A673 (cell line): ENCODE data around the gene GALNT18. TPM values are rescaled to one million over a fixed set of nuclear protein-coding genes. Genes with fewer than 3 reads are reported as not detected.

ENCODE experiments used
- BruUV-seq: library from RNA; stranded (reverse); fragments of 400-500 nt; replicated peaks from 2 replicates; lab custom pipeline; 2021; lab: Mats Ljungman, UMichigan
- CTCF ChIA-PET: fragments of 300-600 bp; sonication (Branson Sonifier 250); formaldehyde crosslinking; loops from one replicate; lab custom pipeline; 2022; ENCODE audit warnings: antibody characterized with exemption; lab: Charles Lee
- POLR2A ChIA-PET: fragments of 300-600 bp; sonication (Branson Sonifier 250); formaldehyde crosslinking; loops from one replicate; lab custom pipeline; 2022; ENCODE audit warnings: antibody characterized with exemption; ENCODE audit not compliant: low non-redundant PET; lab: Charles Lee
- DNase-seq: peaks from one replicate; pipeline ENCODE4 v3.0.0-alpha.2; 2015; ENCODE audit warnings: low spot score
- H3K27ac ChIP-seq: fragments of 200-600 bp; sonication (generic); 2 replicates; pipeline ENCODE4 v1.5.1; 2016; ENCODE audit warnings: mixed run types, low read depth, mild to moderate bottlenecking, mixed read lengths, antibody characterized with exemption, low read length; ENCODE audit not compliant: poor library complexity, severe bottlenecking
- H3K27me3 ChIP-seq: fragments of 200-600 bp; sonication (generic); replicated peaks from 2 replicates; pipeline ENCODE4 v1.6.1; 2017; ENCODE audit warnings: mixed run types, low read depth, mild to moderate bottlenecking, mixed read lengths, antibody characterized with exemption, low read length; ENCODE audit not compliant: insufficient read depth, poor library complexity
- H3K36me3 ChIP-seq: fragments of 200-600 bp; sonication (generic); 2 replicates; pipeline ENCODE4 v1.6.1; 2016; ENCODE audit warnings: mixed run types, mild to moderate bottlenecking, mixed read lengths, antibody characterized with exemption, low read length; ENCODE audit not compliant: insufficient read depth, poor library complexity, severe bottlenecking
- H3K4me1 ChIP-seq: fragments of 200-600 bp; sonication (generic); 2 replicates; pipeline ENCODE4 v1.6.1; 2017; ENCODE audit warnings: mixed run types, mild to moderate bottlenecking, mixed read lengths, antibody characterized with exemption, low read length; ENCODE audit not compliant: insufficient read depth, poor library complexity, severe bottlenecking
- H3K4me3 ChIP-seq: fragments of 200-600 bp; sonication (generic); 2 replicates; pipeline ENCODE4 v1.5.1; 2016; ENCODE audit warnings: low read depth, mixed run types, mild to moderate bottlenecking, mixed read lengths, low read length; ENCODE audit not compliant: poor library complexity, severe bottlenecking
- H3K9me3 ChIP-seq: fragments of 200-600 bp; sonication (generic); 2 replicates; pipeline ENCODE4 v1.6.1; 2016; ENCODE audit warnings: mixed run types, low read depth, mild to moderate bottlenecking, mixed read lengths, antibody characterized with exemption, low read length; ENCODE audit not compliant: poor library complexity, severe bottlenecking
- EZH2 ChIP-seq: fragments of 200-600 bp; sonication (generic); IDR thresholded peaks from 2 replicates; pipeline ENCODE4 v1.6.1; 2017; ENCODE audit warnings: borderline replicate concordance, low read depth, mild to moderate bottlenecking, mixed read lengths, antibody characterized with exemption, low read length; ENCODE audit not compliant: poor library complexity, severe bottlenecking
- intact Hi-C: fragments of 100-400 bp; cut with micrococcal nuclease; formaldehyde crosslinking; loops from one replicate; pipeline ENCODE4 v1.10.0; 2022; ENCODE audit not compliant: unreplicated experiment
- total RNA-seq: library from RNA; stranded (reverse); gene quantifications from 2 replicates; pipeline ENCODE4 v1.2.3, GENCODE V29; 2021
- TF ChIP-seq, protein P1 (sequence below): fragments of 300-800, 200-600 bp; sonication (generic); conservative IDR thresholded peaks from 2 replicates; pipeline ENCODE4 v1.5.1; 2017; ENCODE audit warnings: low read depth, mild to moderate bottlenecking, antibody characterized with exemption, low read length, moderate library complexity, mixed read lengths

The GALNT18 gene
- total RNA-seq, 1 experiment from 2014 or later, result 0.37 TPM

DNA sequence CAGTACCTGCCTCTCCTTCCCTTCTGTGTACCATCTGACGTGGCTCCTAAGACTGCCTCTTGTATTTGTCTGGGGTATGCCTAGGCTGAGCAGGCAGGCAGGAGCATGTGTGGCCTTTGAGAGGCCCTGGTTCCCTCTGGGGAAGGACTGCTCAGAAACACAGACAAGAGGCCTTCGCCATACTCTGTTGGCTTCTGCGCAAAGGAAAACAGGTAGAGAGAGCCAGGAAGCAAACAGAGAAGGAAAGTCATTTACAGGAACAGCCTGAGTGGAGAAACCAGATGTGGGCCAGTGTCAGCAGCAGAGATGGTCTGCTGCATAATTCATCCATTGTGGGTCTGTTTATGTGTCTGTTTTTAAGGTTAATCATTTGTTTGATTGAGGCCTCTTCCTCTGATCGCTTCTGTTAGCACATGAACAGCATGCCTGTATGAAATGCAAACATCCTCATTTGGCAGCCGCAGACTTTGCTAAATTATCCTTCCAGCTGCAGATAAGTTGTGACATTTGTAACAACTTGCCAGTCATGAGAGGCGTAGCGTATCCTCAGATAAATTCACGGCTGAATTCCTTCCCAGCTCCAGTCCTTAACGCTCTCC lies 119.4 kb downstream of the GALNT18 start:
- no peak for DNase-seq
- Histone ChIP-seq H3K27ac (no peak overlapping the region), H3K36me3 (no peaks in the 10 kb centered on the region), H3K4me3 (no peak overlapping the region), H3K4me1 (no peaks in the 10 kb centered on the region), H3K27me3 (no peaks in the 10 kb centered on the region), H3K9me3 (no peaks in the 10 kb centered on the region)
- ChIA-PET CTCF (no interaction called here), POLR2A (no interaction called here)
- TF ChIP-seq EZH2, result no peak
- TF ChIP-seq, protein P1, sequence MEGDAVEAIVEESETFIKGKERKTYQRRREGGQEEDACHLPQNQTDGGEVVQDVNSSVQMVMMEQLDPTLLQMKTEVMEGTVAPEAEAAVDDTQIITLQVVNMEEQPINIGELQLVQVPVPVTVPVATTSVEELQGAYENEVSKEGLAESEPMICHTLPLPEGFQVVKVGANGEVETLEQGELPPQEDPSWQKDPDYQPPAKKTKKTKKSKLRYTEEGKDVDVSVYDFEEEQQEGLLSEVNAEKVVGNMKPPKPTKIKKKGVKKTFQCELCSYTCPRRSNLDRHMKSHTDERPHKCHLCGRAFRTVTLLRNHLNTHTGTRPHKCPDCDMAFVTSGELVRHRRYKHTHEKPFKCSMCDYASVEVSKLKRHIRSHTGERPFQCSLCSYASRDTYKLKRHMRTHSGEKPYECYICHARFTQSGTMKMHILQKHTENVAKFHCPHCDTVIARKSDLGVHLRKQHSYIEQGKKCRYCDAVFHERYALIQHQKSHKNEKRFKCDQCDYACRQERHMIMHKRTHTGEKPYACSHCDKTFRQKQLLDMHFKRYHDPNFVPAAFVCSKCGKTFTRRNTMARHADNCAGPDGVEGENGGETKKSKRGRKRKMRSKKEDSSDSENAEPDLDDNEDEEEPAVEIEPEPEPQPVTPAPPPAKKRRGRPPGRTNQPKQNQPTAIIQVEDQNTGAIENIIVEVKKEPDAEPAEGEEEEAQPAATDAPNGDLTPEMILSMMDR, result no peak
- intact Hi-C loops, result no loop called here
- no TSS peak for BruUV-seq

DNA sequence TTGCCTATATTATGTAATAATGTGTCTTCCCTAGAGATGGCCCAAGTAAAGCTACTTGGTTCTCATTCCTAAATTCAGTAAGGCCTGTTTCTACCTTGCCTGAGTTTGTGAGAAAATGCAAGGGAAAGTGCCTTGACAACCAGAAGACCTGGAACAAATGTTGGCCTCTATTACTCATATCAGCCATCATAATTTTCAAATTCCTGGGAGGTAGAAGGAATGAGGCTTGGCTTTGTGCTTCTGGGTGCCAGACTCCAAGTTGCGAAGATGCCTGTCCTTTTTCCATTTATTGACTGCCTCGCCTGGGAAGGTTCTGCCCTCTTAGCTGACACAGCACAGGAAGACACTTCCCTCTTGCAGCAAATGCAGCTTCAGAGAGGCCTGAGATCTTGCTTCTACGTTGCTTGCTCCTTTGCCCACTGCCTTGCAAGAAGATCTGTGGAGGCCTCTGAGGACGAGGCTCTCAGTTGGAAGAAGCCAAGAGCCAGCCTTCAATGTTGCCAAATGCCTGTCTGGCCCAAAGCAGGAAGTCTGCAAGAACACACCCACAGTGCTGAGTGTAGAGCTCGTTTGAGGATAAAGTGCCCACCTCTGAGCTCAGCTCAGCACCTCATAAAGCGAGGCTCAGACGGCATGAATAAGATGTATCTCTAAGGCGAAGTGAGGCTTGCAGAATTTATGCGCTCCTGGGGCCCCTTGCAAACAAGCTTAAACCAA lies 120.1 kb downstream of the GALNT18 start:
- no peaks in the 10 kb centered on the region for H3K4me1 ChIP-seq
- POLR2A ChIA-PET, result no interaction called here
- no peak overlapping the region for H3K27ac ChIP-seq
- H3K4me3 ChIP-seq, result no peak overlapping the region
- H3K36me3 ChIP-seq, result no peaks in the 10 kb centered on the region
- no peaks in the 10 kb centered on the region for H3K9me3 ChIP-seq
- no peaks in the 10 kb centered on the region for H3K27me3 ChIP-seq
- DNase-seq, result no peak
- intact Hi-C loops, result no loop called here
- CTCF ChIA-PET, result no interaction called here
- no TSS peak for BruUV-seq
- TF ChIP-seq EZH2, result no peak
- TF ChIP-seq, protein P1, result no peak

DNA sequence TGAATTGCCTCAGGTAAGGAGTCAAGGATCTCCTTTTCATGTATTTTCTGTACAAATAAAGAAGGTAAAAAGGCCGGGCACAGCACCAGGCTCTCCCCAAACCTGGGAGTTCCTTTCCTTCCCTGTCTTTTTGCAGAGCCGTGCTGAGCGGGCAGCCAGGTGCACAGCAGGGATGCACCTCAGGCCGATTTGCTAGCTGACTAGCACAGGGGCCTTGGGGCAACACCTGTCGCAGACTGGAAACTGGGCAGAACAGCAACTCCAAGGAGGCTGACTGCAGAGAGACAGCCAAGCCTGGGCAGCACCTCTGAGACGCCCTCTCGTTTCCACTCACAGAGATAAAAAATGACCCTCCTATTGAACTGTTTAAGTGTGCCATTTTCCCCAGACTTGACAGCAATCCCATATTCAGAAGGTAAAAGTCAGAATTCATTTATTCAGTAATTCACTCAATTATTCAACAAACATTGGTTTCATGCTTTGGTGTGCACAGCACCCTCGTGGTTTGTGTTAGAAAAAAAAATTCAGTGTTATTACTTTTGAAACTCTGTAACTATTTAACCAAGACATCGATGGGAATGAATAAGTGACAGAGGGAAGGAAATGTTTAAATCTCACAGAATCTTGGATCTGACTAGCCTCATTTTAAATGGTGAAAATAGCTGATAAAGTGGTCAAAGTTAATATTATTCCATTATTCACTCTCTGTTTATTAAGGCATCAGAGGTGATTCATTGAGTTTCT lies 120.9 kb downstream of the GALNT18 start:
- no peaks in the 10 kb centered on the region for H3K9me3 ChIP-seq

More for the DNA sequence above, 120.9 kb downstream of the GALNT18 start:
- H3K36me3 ChIP-seq, result no peaks in the 10 kb centered on the region
- H3K27me3 ChIP-seq, result no peaks in the 10 kb centered on the region
- TF ChIP-seq EZH2, result no peak
- TF ChIP-seq, protein P1, result no peak
- intact Hi-C loops, result no loop called here
- no peaks in the 10 kb centered on the region for H3K4me1 ChIP-seq
- no peak overlapping the region for H3K27ac ChIP-seq
- no TSS peak for BruUV-seq
- H3K4me3 ChIP-seq, result no peak overlapping the region
- ChIA-PET POLR2A (no interaction called here), CTCF (no interaction called here)
- no peak for DNase-seq
